ENCODE data around the gene C2orf92.
A peak's percentile ranks its signal among the peaks of the same experiment; 100 is the strongest.
"Not testable (repeated sequence)": the region's sequence is repeated elsewhere in the genome, so short reads cannot be mapped to it uniquely, and the experiment has no call there.

The C2orf92 gene

DNA sequence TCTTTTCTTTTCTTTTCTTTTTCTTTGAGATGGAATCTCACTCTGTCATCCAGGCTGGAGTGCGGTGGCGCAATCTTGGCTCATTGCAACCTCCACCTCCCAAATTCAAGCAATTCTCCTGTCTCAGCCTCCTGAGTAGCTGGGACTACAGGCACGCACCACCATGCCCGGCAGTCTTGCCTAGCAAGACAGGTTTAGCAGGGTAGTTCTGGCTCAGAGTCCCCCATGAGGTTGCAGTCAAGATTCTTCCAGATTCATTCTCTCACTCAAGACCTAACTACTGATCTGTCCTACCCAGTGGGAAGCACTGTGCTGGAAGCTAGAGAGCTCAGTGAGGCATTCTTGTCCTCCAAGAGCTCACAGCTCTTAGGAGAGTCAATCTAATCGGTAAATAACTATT, 26.2 kb downstream of the C2orf92 start:
- no peak for DNase-seq

DNA sequence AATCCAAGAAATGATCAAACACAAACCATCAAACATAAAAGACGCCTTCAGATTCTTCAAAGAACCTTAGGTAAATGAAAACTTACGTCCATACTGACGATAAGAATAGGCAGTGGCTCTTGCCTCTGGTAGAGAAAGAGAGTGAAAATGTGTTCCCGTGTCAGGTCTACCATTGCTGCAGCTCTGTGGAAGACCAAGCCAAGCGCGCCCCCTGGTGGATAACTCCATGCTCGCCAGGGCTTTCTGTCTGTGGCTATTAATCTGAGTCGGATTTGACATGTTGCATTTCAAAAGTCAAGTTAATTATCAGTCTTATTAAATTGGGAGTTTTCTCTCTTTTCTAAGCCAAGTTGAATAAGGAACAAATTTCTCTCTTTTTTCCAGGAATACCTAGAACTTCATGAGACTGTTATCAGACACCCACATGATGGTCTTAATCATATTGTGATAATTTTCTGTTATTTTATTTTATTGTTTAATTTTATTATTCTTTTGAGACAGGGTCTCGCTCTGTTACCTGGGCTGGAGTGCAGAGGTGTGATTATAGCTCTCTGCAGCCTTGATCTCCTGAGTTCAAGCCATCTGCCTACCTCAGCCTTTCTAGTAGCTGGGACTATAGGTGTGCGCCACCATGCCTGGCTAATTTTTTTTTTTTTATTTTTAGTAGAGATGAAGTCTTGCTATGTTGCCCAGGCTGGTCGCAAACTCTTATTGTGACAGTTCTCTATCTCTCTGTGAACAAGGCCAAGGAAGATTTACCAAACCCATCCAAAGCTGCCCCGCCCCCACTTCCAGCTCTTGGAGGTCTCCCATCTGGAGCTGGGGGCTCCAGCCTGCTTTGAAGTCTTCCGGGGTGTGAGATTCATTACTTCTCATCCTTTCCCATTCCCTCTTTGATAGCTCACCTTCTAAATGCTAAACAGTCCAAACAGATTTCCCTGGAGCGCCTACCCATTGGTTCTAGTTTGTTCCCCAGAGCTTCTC, 28.0 kb downstream of the C2orf92 start:
- DNase-seq: peak; percentile 79

DNA sequence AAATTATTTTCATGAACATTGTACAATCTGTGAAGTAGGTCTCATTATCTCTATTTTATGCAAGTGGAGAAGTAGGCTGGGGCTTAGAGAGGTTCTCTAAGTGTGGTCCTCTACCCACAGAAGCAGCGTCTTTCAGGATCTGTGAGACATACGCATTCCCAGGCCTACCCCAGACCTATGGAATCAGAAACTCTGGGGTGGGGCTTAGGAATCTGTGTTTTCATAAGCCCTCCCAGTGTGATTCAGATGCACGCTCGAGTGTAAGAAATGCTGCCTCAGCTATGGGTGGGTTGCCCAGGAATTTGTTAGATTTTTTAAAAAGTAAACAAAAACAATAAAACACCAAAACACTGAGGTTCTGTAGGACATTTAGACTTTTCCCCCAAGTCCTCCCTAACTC, 29.0 kb downstream of the C2orf92 start:
- no peak for DNase-seq

DNA sequence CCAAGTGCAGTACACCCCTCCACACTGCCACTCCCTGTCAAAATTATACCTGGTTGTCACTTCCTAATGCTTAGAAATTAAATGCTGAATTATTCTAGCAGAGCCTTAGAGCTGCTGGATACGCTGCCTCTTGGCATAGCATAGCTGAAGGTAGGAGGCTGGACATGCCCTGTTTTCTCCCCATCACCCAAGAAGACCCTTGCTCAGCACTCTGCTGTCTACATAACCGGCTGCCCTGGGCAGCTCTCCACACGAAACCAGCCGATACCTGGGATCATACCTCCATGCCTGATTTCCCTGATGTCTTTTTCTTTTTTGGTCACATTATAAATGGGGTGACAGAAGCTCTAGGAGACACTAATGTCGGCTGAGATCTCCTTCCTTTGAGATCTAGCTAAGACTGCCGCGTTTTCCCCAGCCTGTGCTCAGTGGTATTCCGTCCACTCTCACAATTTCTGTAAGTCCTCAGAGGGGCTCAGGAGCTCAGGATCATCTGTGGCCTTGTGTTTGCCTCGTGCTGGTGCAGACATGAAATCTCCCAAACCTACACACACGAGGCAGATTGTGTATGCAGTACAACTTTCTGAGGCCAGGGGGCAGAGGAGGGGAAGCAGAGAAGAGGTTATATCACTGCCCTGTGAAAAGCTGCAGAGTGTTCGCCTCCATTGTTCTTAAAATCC, 30.4 kb downstream of the C2orf92 start:
- peak; percentile 43 for DNase-seq

DNA sequence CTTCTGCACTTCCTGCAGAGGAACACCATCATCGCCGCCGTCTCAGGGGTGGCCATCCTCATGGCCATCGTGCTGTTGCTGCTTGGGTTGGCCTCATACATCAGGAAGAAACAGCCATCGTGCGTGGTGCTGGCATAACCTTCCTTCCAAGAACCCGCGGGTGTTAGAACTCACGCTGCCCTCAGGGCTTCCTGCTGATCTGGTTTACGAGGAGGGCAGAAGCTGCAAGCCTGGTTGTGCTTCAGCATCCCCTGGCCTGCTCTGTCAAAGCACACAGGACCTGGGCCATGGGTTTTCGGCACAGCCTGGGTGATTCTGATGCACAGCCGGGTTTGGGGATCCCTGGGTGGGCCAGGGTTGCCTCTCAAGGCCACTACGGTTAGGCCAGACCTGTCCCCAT, 31.7 kb downstream of the C2orf92 start:
- DNase-seq: no peak

DNA sequence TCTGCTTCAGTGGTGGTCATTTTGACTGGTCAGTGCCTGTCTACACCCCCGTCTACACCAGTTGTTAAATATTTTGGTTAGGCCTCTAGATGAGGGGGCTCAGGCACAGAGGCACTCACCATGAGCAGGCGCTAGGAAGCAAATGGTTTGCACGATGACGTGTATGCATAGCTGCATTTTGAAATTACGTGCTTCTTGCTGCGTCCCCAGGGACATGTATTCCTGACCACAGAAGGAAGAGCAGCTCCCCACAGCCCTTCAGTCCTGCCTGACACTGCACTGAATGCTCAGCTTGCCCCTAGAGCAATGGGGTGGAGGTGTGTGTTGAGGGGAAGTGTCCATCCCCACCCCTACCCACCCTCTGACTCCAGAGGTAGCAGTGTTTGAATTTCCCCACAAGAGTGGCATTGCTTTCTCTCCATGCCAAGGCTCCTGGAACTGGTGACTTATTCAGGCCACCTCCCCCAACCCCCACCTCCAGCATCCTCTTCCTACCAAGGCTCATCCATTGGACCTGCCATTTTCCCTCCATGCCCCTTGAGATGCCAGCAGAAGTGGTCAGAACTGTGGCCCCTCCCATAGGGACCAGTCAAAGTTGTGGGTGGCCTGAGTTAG, 32.4 kb downstream of the C2orf92 start:
- DNase-seq: no peak

DNA sequence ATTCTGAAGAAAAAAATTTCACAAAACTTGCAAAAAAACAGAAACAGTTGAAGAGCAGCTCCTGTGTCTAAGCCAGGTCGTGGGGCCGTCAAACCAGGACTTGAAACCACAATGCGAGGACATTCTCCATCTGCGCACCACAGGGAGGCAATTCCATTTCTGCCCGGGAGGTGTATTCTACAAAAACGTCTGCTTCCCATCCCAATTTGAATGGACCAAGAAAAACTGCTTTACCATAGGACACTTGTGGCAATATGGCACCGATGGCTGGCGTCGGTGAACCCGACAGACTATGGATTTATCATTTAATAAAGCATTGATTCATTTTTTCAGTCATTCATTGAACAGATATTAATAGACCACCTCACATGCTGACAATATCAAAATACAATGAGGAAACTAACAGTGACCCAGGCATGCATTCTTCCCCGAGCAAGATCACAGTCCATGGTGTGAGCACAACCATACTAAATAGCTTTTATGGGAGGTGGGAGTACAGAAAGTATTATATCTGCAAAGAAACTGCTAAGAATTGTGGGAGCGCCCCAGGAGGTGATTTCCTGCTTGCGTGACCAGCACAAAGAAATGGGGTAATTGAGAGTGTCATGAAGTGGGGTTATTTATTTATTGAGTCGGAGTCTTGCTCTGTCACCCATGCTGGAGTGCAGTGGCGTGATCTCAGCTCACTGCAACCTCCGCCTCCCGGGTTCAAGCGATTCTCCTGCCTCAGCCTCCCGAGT, 33.4 kb downstream of the C2orf92 start:
- DNase-seq: no peak

DNA sequence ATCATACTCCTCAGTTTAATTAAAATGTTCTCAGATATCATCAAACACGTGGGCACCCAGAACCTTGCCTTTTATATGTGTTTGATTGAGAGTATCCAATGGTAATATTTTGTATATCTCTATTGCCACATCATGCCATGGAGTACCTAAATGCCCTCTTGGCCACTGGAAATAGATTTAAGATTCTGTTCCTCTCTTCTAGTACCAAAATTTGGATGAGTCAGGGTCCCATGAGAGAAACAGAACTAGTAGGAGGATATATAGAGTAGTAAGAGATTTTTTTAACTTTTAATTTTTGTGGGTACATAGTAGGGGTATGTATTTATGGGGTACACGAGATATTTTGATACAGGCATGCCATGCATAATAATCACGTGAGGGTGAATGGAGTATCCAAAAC, 34.2 kb downstream of the C2orf92 start:
- DNase-seq: no peak

DNA sequence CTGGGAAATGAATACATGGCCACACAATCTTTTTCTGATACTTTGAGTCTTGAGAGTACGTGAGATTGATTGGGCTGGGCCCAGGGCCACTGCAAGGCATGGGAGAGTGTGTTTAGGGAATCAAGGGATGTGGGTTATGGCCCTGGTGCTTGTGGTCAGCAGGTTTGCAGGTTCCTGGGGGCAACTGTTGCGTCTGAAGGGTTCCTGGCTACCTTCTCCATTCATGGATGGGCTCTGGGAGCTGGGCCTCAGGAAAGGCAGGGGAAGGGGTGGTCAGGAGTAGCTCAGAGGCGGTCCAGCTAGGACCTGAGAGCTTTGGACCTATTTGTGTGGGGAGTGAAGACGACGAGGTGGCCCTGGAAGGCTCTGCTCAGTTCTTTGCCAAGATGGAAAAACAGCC, 35.5 kb downstream of the C2orf92 start:
- no peak for DNase-seq

DNA sequence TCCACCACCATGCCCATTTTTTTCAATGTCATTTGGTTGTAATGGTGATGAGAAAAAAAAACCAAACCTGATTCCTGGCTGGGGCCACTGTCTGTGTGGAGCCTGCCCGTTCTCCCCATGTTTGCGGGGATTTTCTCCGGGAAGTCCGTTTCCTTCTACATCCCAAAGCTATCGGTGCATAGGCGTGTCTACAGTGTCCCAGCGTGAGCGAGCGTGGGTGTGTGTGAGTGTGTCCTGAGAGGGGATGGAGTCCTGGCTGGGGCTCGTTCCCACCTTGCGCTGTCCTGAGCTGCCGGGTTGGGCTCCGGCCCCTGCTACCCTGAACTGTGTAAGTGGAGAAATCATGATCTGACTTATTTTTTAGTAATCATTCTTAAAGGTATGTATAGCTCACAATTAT, 36.6 kb downstream of the C2orf92 start:
- DNase-seq: no peak

DNA sequence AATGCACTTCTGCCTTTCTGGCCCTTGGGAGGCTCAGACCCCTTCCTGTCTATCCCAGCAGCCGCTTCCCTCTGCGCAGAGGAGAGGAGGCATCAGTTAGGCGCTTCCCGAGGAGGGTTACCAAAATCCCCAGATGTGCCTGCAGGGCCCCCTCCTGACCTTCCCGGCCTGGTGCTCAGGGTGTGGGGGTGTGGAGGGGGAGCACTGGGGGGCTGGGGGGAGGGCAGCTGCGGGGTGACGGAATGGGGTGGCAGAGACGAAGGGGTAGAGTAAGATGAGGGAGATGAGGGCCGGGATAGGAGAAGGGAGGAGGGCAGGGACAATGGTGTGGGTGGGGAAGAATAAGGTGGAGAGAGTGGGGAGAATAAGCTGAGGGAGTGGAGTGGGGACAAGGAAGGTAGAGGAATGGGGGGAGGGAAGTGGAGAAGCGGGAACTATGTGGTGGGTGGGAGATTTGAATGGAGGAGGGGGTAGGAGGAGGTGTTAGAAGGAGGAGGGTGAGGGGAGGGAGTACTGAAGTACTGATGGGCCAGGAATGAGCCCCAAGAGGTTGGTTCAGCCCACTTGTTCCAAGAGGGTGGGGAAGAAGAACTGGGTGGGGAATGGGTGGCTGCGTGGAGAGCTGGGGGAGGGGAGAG, 37.3 kb downstream of the C2orf92 start:
- no peak for DNase-seq

DNA sequence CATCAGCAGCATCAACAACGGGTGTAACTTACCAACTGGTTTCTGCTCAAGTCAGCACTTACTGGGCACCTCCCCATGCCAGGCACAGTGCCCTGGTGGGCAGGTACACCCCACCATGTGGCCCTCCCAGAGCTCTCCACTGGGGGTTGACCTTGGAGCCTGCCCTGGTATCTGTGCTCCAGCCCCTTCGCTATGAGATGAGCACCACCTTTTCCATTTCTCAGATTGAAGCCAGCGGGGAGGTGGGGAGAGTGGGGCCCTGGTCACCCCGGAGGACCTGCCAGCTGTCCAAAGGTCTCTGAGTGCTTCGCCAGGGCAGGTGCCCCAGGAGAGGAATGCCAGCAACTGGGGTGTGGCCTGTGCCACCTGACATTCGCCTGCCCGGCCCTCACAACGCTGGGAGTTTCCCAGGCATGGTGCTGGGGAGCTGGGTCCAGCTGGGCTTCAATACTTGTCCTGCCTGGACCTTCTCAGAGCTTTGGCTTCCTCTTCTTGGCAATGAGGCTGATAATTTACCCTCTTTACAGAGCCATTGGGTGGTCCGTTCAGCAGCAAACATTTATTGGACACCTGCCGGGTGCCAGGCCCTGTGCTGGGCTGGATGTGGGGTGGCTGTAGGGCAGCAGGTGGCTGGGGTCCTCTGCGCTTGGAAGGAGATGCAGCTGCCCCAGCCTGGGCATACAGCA, 38.0 kb downstream of the C2orf92 start:
- no peak for DNase-seq

DNA sequence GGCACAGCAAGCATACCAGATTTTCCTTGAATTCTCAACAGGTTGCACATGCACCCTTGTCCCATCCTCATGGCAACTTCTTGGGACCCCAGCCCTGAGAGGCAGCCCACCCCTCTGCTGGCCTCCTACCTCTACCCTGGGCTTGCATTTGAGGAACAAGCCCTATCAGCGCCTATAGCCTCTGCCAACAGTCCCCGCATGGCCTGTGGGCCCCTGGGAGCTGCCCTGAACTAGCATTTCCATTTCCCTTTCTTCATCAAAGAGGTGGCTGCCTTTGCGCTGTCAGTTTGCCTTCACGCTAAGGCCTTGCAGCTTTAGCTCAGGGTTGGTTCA, 38.5 kb downstream of the C2orf92 start:
- no peak for DNase-seq

DNA sequence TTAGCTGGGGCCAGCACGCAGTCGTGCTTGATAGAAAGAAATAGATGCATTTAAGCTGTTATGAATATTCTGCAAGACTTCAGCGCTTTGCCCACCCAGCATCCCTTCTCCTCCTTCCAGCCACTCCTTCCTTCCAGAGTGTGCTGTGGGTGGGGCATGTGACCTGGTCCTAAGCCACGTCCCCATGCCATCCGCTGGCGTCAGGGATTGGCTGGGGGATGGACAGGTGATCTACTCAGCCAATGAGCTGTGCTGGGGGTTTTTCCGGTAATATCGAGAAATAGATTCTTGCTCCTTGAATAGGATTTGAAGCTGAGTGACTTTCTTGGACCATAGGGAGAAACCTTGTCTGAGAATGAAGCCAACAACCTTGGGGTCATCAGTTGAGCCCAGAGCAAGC, 39.1 kb downstream of the C2orf92 start:
- DNase-seq: no peak

DNA sequence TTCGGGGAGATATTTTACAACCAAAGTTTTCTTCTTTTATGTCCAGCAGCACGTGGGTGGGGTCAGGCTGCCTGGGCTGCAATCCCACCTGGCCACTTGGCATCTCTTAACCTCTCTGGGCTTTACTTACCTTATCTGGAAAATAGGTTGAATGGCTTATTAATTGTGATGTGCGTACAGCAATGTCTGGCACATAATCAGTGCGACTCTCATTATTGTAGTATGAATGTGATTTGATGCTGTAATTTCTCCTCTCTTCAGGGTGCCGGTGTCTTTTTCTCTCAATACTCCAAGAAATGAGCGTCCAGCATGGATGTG, 41.8 kb downstream of the C2orf92 start:
- no peak for DNase-seq

DNA sequence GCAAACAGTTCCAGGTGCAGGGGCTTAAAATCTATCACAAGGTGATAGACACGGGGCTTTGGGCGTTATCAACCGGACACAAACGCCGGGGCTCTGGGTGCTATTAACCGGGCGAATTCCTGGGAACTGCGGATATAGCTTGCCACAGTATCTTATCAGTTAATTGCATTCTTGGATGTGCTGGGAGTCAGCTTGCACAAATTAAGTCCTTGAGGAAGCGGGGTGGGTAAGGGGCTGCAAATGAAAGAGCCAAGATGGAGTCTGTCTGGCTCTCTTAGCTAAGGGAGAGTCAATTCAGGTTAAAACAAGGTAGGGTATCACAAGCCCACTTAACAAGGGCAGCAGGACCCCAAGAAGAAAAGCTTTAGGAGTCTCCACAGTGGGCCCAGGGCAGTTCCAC, 42.7 kb downstream of the C2orf92 start:
- DNase-seq: not testable (repeated sequence)

DNA sequence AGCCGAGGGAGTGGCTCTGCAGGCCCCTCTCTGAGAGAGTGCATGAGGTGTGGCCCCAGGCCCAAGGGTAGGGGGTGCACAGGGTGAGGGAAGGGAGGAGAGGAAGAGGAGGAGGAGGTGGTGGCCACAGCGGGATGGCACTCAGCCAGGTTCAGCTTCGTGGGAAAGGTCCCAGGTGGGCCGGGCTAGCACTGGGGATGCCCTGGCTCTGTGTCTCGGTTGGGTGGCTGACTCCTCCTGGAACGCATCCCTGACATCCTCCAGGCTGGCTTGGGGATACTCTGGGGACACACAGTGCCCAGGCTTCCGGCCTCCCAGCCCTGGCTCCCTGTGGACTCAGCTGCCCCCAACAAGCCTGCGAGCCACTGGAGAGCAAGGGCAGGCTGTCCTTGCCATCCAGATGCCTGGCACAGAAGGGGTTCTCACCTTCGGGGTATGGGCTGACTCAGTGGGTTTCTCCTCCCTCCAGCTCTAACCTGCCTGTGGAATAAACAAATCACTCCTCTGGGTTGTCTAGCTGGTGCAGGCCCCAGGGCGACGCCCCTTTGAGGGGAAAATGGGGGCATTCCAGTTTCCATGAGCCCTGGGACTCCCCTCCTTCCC, 43.3 kb downstream of the C2orf92 start:
- DNase-seq: no peak

DNA sequence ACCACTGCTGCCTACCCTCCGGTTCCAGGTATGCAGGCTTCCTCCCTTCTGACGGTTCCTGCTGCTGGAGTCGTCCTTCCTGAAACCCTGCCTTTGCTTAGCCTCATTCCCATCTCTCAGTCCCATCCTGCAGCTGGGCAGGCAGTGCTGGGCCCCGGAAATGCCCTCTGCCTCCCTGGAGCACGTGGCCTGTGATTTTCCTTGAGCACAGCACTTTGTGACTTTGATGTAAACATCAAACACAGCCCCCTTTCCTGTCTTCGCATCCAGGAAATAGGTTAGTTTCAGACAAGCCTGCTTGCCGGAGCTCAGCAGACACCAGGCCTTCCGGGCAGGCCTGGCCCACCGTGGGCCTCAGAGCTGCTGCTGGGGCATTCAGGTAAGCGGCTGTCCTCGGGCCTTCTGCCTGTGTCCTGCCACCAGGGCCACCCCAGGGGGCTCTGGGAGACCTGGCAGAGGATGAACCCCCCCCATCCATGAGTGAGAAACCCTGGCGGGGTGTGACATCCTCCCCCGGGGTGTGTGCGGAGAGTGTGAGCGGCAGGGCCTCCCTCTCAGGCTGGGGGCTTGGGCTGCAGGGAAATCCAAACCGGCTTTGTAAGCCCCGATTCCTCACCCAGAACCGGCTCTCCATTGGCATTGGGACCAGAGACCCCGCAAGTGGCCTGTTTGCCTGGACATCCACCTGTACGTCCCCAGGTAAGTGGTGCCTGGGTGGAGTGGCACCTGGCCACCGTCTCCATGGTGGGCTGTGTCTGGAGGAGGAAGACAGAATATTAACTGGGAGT, 44.0 kb downstream of the C2orf92 start, which contains the start of gene ZAP70:
Gene ZAP70, plus strand, starts transcription at position 281 of the 788 bp plus-strand sequence. CDS start 10,461 bp downstream, outside the sequence.
- DNase-seq: no peak

DNA sequence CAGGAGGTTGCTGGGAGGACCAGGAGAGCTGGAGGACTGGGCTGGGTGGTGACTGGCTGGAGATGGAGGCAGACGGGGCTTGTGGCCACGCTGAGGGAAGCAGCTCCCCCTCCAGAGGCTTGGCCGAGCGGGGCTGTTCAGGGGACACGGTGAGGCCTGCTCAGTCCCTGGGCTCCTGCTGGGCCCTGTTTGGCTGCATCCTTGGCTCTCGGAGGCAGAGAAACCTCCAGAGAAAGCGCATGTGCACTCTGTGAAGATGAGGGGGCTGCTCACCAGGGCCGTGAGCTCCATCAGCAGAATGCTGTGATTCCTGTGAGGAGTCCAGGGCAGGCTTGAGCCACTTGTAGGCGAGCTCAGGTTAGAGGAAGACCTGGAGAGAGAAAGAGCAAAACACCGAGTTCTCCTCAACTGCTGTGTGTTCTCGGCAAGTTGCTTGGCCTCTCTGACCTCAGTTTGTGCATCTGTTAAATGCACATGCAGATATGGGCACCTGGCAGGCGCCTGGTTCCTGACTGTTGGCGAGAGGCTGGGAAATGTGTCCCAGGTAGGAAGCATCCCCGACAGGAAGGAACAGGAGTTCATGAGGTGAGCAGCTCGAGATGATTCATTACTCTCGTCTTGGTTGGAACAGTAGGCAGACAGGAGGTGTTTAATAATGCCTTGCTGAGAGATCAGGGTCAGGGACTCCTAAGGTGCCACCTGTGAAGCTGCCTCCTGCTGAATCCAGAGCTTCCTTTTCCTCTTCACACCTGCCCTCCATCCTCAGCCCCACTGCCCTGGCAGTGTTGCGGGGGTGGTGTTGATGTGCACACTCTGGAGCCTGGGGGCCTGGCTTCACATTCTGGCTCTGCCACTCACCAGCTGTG, 44.8 kb downstream of the C2orf92 start:
- DNase-seq: no peak

Measured in COR-L47 (cell line).